Thymus (tissue), 11 donors: ENCODE data around the gene SFTPD. TPM values are rescaled to one million over a fixed set of nuclear protein-coding genes. Genes with fewer than 3 reads are reported as not detected.
"Not testable (repeated sequence)": the region's sequence is repeated elsewhere in the genome, so short reads cannot be mapped to it uniquely, and the experiment has no call there.

Experiments used
- DNase-seq, 9 donors: peaks; one replicate each; pipeline ENCODE4 v3.0.0-alpha.2; 2013; ENCODE audit warnings: low spot score in 9 of 9, low read depth in 6 of 9, missing footprints in 1 of 9
- H3K27ac ChIP-seq, 2 donors: one replicate each; pipeline ENCODE4 v1.5.1; 2013; ENCODE audit warnings: control low read depth in 1 of 2, low read depth in 1 of 2, low read length in 1 of 2, mild to moderate bottlenecking in 1 of 2, moderate library complexity in 1 of 2
- H3K27me3 ChIP-seq, 2 donors: one replicate each; pipeline ENCODE4 v1.5.1; 2013; ENCODE audit warnings: low read length in 1 of 2; ENCODE audit not compliant: control insufficient read depth in 2 of 2, insufficient read depth in 1 of 2
- H3K36me3 ChIP-seq, 2 donors: one replicate each; pipeline ENCODE4 v1.5.1; 2013; ENCODE audit warnings: low read length in 1 of 2, mild to moderate bottlenecking in 1 of 2, moderate library complexity in 1 of 2; ENCODE audit not compliant: control insufficient read depth in 2 of 2, insufficient read depth in 2 of 2
- H3K4me1 ChIP-seq, 2 donors: one replicate each; pipeline ENCODE4 v1.5.1; 2013; ENCODE audit warnings: low read length in 2 of 2; ENCODE audit not compliant: control insufficient read depth in 2 of 2, insufficient read depth in 2 of 2
- H3K4me3 ChIP-seq, 2 donors: one replicate each; pipeline ENCODE4 v1.5.1; 2013; ENCODE audit warnings: low read length in 2 of 2, control low read depth in 1 of 2, mild to moderate bottlenecking in 1 of 2
- H3K9me3 ChIP-seq, 2 donors: one replicate each; pipeline ENCODE4 v1.5.1; 2013; ENCODE audit warnings: low read length in 1 of 2, mild to moderate bottlenecking in 1 of 2; ENCODE audit not compliant: control insufficient read depth in 2 of 2, insufficient read depth in 1 of 2
- WGBS: extraction: QIAGEN DNeasy Blood & Tissue Kit; methylation state at CpG from one replicate; pipeline ENCODE4 v1.1.7; 2013; 5-methylcytosine and 5-hydroxymethylcytosine counted together
- polyA plus RNA-seq: library from polyadenylated mRNA; stranded (reverse); fragments of 200-250 nt; gene quantifications from one replicate; pipeline ENCODE4 v1.2.3, GENCODE V29; 2013
- total RNA-seq: library from RNA; stranded (reverse); fragments of 120-200 nt; gene quantifications from one replicate; pipeline ENCODE4 v1.2.4, GENCODE V29; 2013
- donor health status: healthy.

SFTPD gene
- total and polyA plus RNA-seq, 2 donors = 0.47 to 2.6 TPM

DNA sequence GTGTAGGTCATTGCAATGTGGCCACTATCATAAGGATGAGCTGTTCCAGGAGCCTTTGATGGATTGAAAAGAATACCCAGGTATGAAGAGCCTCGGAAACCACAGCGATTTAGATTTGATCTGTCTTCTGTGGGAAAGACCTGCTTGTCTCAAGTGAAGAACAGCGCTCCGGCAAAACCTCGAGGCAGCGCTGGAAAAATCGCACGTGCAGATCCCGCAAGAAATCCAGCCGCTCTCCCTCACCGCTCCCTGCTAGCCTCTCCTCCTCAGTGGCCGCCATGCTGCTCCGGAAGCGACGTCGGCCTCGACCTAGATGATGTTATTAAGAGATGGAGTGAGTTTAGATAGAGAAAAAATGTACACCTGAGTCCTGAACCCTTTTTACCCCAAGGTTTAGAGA, 56.0 kb downstream of the SFTPD start:
- not testable (repeated sequence) for H3K27ac ChIP-seq, H3K36me3 ChIP-seq, H3K27me3 ChIP-seq, DNase-seq, H3K4me1 ChIP-seq, H3K9me3 ChIP-seq, H3K4me3 ChIP-seq
- 98% methylated on average over 17 of the region's 17 CpGs for WGBS

DNA sequence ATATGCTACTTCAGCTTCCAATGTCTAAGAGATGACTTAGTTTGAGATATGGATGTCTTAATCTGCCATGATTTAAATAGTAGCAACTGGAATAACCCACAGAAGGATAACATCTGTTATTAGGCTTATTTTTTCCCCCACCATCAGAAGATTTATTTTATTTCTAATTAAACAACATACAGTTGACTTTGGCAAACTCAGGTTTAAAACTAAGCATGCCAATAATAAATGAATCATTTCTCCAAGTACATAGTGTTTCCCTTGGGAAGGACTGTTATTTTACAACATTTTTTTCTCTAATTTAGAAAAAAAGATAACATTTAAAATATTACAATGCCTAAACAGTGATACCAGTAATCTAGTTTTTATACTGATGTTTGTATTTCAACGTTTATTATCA, 58.4 kb downstream of the SFTPD start:
- WGBS = 88% methylated on average over 1 of the region's 1 CpG
- H3K4me3 ChIP-seq = no peak overlapping the region
- no peak for DNase-seq

DNA sequence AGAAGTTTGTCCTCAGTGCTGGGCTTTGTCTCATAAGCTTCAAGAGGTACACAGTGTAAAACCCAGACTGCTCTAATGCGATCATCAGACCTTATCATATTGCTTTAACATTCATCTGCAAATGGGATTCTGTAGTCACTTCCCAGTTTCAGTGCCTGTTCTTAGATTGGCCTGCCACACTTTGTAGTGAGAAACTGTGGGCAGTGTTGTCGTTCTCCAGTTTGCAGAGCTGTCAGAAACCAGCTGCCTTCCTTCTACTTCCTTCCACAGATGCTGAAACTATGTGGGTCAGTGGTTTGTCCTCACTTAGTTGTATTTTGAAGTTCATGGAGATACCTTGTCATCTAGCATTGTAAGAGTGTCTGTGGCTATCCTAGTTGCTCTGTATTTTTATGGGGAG, 59.9 kb downstream of the SFTPD start:
- H3K27me3 ChIP-seq, H3K36me3 ChIP-seq, H3K4me3 ChIP-seq, H3K27ac ChIP-seq, H3K9me3 ChIP-seq, H3K4me1 ChIP-seq: not testable (repeated sequence)
- peak in 1 of 9 donors; percentile 1 for DNase-seq
- WGBS = 51% methylated on average over 2 of the region's 2 CpGs

More for the DNA sequence above, 58.4 kb downstream of the SFTPD start:
- Histone ChIP-seq H3K36me3 (no peaks in the 10 kb centered on the region), H3K27ac (no peak overlapping the region), H3K9me3 (no peaks in the 10 kb centered on the region), H3K27me3 (no peaks in the 10 kb centered on the region), H3K4me1 (no peaks in the 10 kb centered on the region)

Other genes starting within 250 kb of the SFTPD start
- 0.61 TPM for gene NUTM2B, start 245.9 kb downstream of the SFTPD start, total RNA-seq
- gene NUTM2B, start 245.9 kb downstream of the SFTPD start, polyA plus RNA-seq = 0.09 TPM
- gene NUTM2E, start 122.4 kb downstream of the SFTPD start, total RNA-seq = 0.42 TPM
- 2.5 TPM for gene NUTM2E, start 122.4 kb downstream of the SFTPD start, polyA plus RNA-seq
- gene TMEM254, start 129.6 kb upstream of the SFTPD start, total RNA-seq = 10.0 TPM
- 20.9 TPM for gene TMEM254, start 129.6 kb upstream of the SFTPD start, polyA plus RNA-seq
- 9.8 TPM for gene PLAC9, start 183.6 kb upstream of the SFTPD start, total RNA-seq
- gene PLAC9, start 183.6 kb upstream of the SFTPD start, polyA plus RNA-seq = 7.9 TPM